HepG2 (cell line): ENCODE data around the gene COMMD7. TPM values are rescaled to one million over a fixed set of nuclear protein-coding genes. Genes with fewer than 3 reads are reported as not detected.

ENCODE experiments used
- DNMT3B ChIP-seq: conservative IDR thresholded peaks from 2 replicates; pipeline ENCODE4 v1.6.1; 2016; ENCODE audit warnings: missing biosample characterization, control low read depth
- GATAD2A ChIP-seq: IDR thresholded peaks from 2 replicates; pipeline ENCODE4 v1.6.1; 2016
- GTF2F1 ChIP-seq: fragments of 150-350 bp; IDR thresholded peaks from 2 replicates; pipeline ENCODE4 v1.6.1; 2014; ENCODE audit warnings: low read length
- HNF4G ChIP-seq, 2 experiments: sonication (generic) in 1 of 2; formaldehyde crosslinking in 1 of 2; IDR thresholded peaks; 2 replicates each; pipeline versions ENCODE4 v1.4.0 to v1.6.1; 2011 to 2020; ENCODE audit warnings: borderline replicate concordance in 2 of 2, low read depth in 2 of 2, mild to moderate bottlenecking in 2 of 2, low read length in 1 of 2, missing genetic modification reagents in 1 of 2, moderate library complexity in 1 of 2
- MEIS1 ChIP-seq: sonication (generic); formaldehyde crosslinking; IDR thresholded peaks from 2 replicates; pipeline ENCODE4 v1.9.0; 2021; ENCODE audit warnings: mild to moderate bottlenecking, missing genetic modification reagents, moderate library complexity, borderline replicate concordance
- MXD1 ChIP-seq: sonication (generic); formaldehyde crosslinking; IDR thresholded peaks from 2 replicates; pipeline ENCODE4 v1.4.0; 2020; ENCODE audit warnings: mild to moderate bottlenecking, missing genetic modification reagents
- PLSCR1 ChIP-seq: sonication (generic); formaldehyde crosslinking; IDR thresholded peaks from 2 replicates; pipeline ENCODE4 v1.5.0; 2020; ENCODE audit warnings: missing genetic modification reagents, mild to moderate bottlenecking, borderline replicate concordance
- RAD21 ChIP-seq: fragments of 450-650 bp; formaldehyde crosslinking; IDR thresholded peaks from 2 replicates; pipeline ENCODE4 v1.5.0; 2020; ENCODE audit warnings: mild to moderate bottlenecking
- RBAK ChIP-seq: sonication (generic); formaldehyde crosslinking; IDR thresholded peaks from 2 replicates; pipeline ENCODE4 v1.5.1; 2020; ENCODE audit warnings: mild to moderate bottlenecking, missing genetic modification reagents
- RCOR2 ChIP-seq: IDR thresholded peaks from 2 replicates; pipeline ENCODE4 v1.6.1; 2016; ENCODE audit warnings: missing biosample characterization, missing genetic modification reagents
- RERE ChIP-seq: IDR thresholded peaks from 2 replicates; pipeline ENCODE4 v1.6.1; 2016; ENCODE audit warnings: low read depth, missing genetic modification reagents, missing compliant biosample characterization
- SAP130 ChIP-seq: IDR thresholded peaks from 2 replicates; pipeline ENCODE4 v1.6.1; 2016; ENCODE audit warnings: low read depth
- SMAD9 ChIP-seq: sonication (generic); formaldehyde crosslinking; IDR thresholded peaks from 2 replicates; pipeline ENCODE4 v1.5.1; 2020; ENCODE audit warnings: mild to moderate bottlenecking, missing genetic modification reagents
- TOE1 ChIP-seq: sonication (generic); formaldehyde crosslinking; IDR thresholded peaks from 2 replicates; pipeline ENCODE4 v1.4.0; 2020; ENCODE audit warnings: mild to moderate bottlenecking, missing genetic modification reagents
- USF2 ChIP-seq, 2 experiments: sonication (generic) in 1 of 2; formaldehyde crosslinking in 1 of 2; IDR thresholded peaks; 2 replicates each; pipeline versions ENCODE4 v1.5.1 to v1.6.1; 2011 to 2020; ENCODE audit warnings: borderline replicate concordance in 1 of 2, low read depth in 1 of 2, low read length in 1 of 2, mild to moderate bottlenecking in 1 of 2, missing genetic modification reagents in 1 of 2, moderate library complexity in 1 of 2
- ZKSCAN8 ChIP-seq: IDR thresholded peaks from 2 replicates; pipeline ENCODE4 v1.6.1; 2016; ENCODE audit warnings: borderline replicate concordance, missing genetic modification reagents, missing compliant biosample characterization
- ZNF317 ChIP-seq: sonication (generic); formaldehyde crosslinking; IDR thresholded peaks from 2 replicates; pipeline ENCODE4 v1.5.0; 2020; ENCODE audit warnings: mild to moderate bottlenecking, missing genetic modification reagents
- ZNF552 ChIP-seq: sonication (generic); formaldehyde crosslinking; IDR thresholded peaks from 2 replicates; pipeline ENCODE4 v1.9.0; 2022; ENCODE audit warnings: missing genetic modification reagents, mild to moderate bottlenecking, borderline replicate concordance
- ZNF619 ChIP-seq: sonication (generic); formaldehyde crosslinking; IDR thresholded peaks from 2 replicates; pipeline ENCODE4 v1.4.0; 2020; ENCODE audit warnings: mild to moderate bottlenecking, missing genetic modification reagents
- ZNF746 ChIP-seq: sonication (generic); formaldehyde crosslinking; IDR thresholded peaks from 2 replicates; pipeline ENCODE4 v1.8.0; 2022; ENCODE audit warnings: mild to moderate bottlenecking, missing genetic modification reagents
- polyA plus RNA-seq, 8 experiments: library from polyadenylated mRNA; depleted of rRNA in 3 of 8; stranded (reverse) in 7 of 8; unstranded in 1 of 8; fragments of >200 nt; fragmentation: Illumina TruSeq in 4 of 8; extraction: Trizol in 4 of 8; gene quantifications; 2 replicates each; pipeline versions ENCODE4 v1.2.1 to v1.2.3, GENCODE V29; 2011 to 2016; ENCODE audit warnings: low read depth in 4 of 8, missing spikeins in 1 of 8, mixed read lengths in 1 of 8; ENCODE audit not compliant: insufficient read depth in 1 of 8
- total RNA-seq, 5 experiments: library from RNA; depleted of rRNA; stranded (reverse); fragments of >200 nt; fragmentation: Illumina TruSeq; extraction: Trizol; gene quantifications; 2 replicates each; pipeline ENCODE4 v1.2.3, GENCODE V29; 2016; ENCODE audit warnings: low read depth in 1 of 5

COMMD7 gene
- total and polyA plus RNA-seq, 2 of the 13 experiments (the other 11 are each of a cell fraction or from before 2014, with no cell fraction given): 42.1 to 53.3 TPM

GRCh38 chr20:32743237-32744112 lies at the start of gene COMMD7 (continued):
- TF ChIP-seq ZNF317 (CRISPR knock-in tag) (no peak), ZKSCAN8 (peak; percentile 26; the same call in 1 of the 2 replicates), TOE1 (CRISPR knock-in tag) (no peak; the same call in 1 of the 2 replicates), RERE (CRISPR knock-in tag) (no peak), SMAD9 (CRISPR knock-in tag) (no peak), DNMT3B (no peak), GATAD2A (CRISPR knock-in tag) (no peak), RBAK (no peak), ZNF552 (CRISPR knock-in tag) (no peak), GTF2F1 (no peak), HNF4G (IDR thresholded peaks at IDR 0.05; ENCODE audit: borderline replicate concordance, low read depth, low read length) (no peak), HNF4G (CRISPR knock-in tag; IDR thresholded peaks at IDR 0.05; ENCODE audit: borderline replicate concordance, low read depth) (peak; percentile 32; the same call in 1 of the 2 replicates), ZNF619 (CRISPR knock-in tag) (no peak; the same call in 1 of the 2 replicates), USF2 (IDR thresholded peaks at IDR 0.05; ENCODE audit: low read depth, low read length) (no peak), USF2 (CRISPR knock-in tag; IDR thresholded peaks at IDR 0.05; ENCODE audit: borderline replicate concordance) (no peak), RAD21 (CRISPR knock-in tag) (peak; percentile 79), RCOR2 (no peak; the same call in 1 of the 2 replicates), MEIS1 (no peak), PLSCR1 (CRISPR knock-in tag) (no peak), ZNF746 (no peak; the same call in 1 of the 2 replicates), MXD1 (no peak), SAP130 (CRISPR knock-in tag) (peak; percentile 79)
